ENCODE data around the gene EIF5. TPM values are rescaled to one million over a fixed set of nuclear protein-coding genes. Genes with fewer than 3 reads are reported as not detected.

The EIF5 gene
- total RNA-seq, 4 donors from 2014 or later = 157 to 273 (median 211) TPM

- Histone ChIP-seq H3K4me1 (peaks cover 0 to 9% (median 0%) of the 10 kb centered on the region in 3 donors), H3K4me3 (no peak overlapping the region), H3K27ac (no peak overlapping the region), H3K9me3 (no peaks in the 10 kb centered on the region), H3K36me3 (no peaks in the 10 kb centered on the region), H3K27me3 (peaks cover 0 to 7% (median 0%) of the 10 kb centered on the region in 4 donors)
- TF ChIP-seq POLR2A (IDR thresholded peaks at IDR 0.05) (no peak), CTCF (IDR thresholded peaks at IDR 0.05) (no peak)
- no peak for DNase-seq
- intact Hi-C loops (cut with DNase I) = no loop called here
- 78 to 85% methylated on average over 8 of the region's 8 CpGs for WGBS, 2 donors
Observed at GRCh38 chr14:103313704-103314103, 20.3 kb upstream of the EIF5 start.

- 67 to 68% methylated on average over 7 to 13 of the region's 13 CpGs for WGBS, 2 donors
- H3K36me3 ChIP-seq = no peaks in the 10 kb centered on the region
- peaks cover 0 to 9% (median 0%) of the 10 kb centered on the region in 3 donors for H3K4me1 ChIP-seq
- H3K27ac ChIP-seq = no peak overlapping the region
- peaks cover 0 to 7% (median 0%) of the 10 kb centered on the region in 4 donors for H3K27me3 ChIP-seq
- H3K4me3 ChIP-seq = no peak overlapping the region
- TF ChIP-seq POLR2A (IDR thresholded peaks at IDR 0.05) (no peak), CTCF (IDR thresholded peaks at IDR 0.05) (no peak)
- intact Hi-C loops (cut with DNase I) = no loop called here
- H3K9me3 ChIP-seq = no peaks in the 10 kb centered on the region
- no peak for DNase-seq
Observed at GRCh38 chr14:103314496-103315277, 19.4 kb upstream of the EIF5 start.

DNA sequence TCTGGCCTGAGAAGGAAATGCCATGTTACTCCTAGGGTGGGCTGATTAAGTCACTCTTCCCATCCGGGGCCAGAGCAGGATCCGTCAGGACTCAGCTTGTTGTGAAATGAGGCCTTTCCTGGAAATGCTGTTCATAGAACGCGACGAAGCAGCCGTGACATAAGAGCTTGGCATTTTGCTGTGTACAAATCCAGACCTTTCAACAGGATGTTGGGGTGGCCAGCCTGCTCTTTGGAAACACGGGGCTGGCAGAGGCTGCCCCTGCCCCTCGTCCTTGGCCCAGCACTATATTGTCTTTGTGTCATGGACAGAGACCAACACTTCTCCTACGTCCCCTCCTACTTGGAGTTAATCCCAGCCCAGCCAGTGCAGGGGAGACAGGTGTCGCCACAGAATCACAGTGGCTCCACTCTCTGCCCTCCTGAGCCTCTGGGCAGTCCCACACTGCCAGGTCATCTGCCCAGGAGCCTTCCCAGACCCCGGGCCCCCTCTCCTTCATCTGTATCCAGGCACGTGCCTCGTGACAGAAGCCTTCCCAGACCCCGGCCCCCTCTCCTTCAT lies 18.6 kb upstream of the EIF5 start:
- intact Hi-C loops (cut with DNase I) = no loop called here
- DNase-seq = no peak
- Histone ChIP-seq H3K4me1 (peaks cover 0 to 9% (median 0%) of the 10 kb centered on the region in 3 donors), H3K36me3 (no peaks in the 10 kb centered on the region), H3K27ac (peak overlapping the region in 2 of 4 donors; percentile 39 to 41), H3K4me3 (no peak overlapping the region), H3K9me3 (no peaks in the 10 kb centered on the region), H3K27me3 (peaks cover 0 to 7% (median 0%) of the 10 kb centered on the region in 4 donors)
- TF ChIP-seq CTCF (IDR thresholded peaks at IDR 0.05) = no peak
- no peak for TF ChIP-seq POLR2A (IDR thresholded peaks at IDR 0.05)
- WGBS, 2 donors = 41 to 50% methylated on average over 8 to 13 of the region's 14 CpGs

DNA sequence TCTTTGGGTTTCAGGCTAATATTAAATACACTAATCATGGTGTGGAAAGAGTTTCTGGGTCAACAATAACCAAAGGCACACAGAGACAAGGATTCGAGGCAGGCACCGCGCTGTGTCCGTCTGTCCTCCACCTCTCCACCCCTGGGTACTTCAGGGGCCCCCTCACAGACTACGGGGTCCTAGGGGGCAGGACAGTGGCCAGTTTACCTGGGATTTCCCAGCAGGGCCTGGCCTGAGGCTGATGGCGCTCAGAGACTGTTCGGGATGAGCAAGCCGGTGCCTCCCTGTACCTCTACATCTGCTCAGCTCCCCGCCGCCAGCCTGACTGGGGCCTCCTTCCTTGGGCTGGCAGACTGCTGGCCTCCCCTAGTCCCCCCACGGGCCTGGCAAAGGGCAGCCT lies 18.1 kb upstream of the EIF5 start:
- no peak overlapping the region for H3K4me3 ChIP-seq
- DNase-seq = no peak
- intact Hi-C loops (cut with DNase I) = no loop called here
- peak overlapping the region in 2 of 4 donors; percentile 39 to 41 for H3K27ac ChIP-seq
- WGBS, 2 donors = 86% methylated on average over 7 of the region's 11 CpGs; no CpG with 5 or more reads in 1 of the 2 donors
- H3K27me3 ChIP-seq = peaks cover 0 to 7% (median 0%) of the 10 kb centered on the region in 4 donors
- TF ChIP-seq POLR2A (IDR thresholded peaks at IDR 0.05) (no peak), CTCF (IDR thresholded peaks at IDR 0.05) (no peak)
- peaks cover 0 to 9% (median 0%) of the 10 kb centered on the region in 3 donors for H3K4me1 ChIP-seq
- H3K36me3 ChIP-seq = no peaks in the 10 kb centered on the region
- no peaks in the 10 kb centered on the region for H3K9me3 ChIP-seq

GRCh38 chr14:103316721-103317121 lies 17.3 kb upstream of the EIF5 start:
- H3K36me3 ChIP-seq = no peaks in the 10 kb centered on the region
- H3K27ac ChIP-seq = no peak overlapping the region
- H3K4me1 ChIP-seq = peaks cover 0 to 9% (median 0%) of the 10 kb centered on the region in 3 donors
- H3K9me3 ChIP-seq = no peaks in the 10 kb centered on the region
- 85 to 94% methylated on average over 15 to 16 of the region's 16 CpGs for WGBS, 2 donors
- no peak overlapping the region for H3K4me3 ChIP-seq
- DNase-seq = no peak
- TF ChIP-seq CTCF (IDR thresholded peaks at IDR 0.05) = no peak
- TF ChIP-seq POLR2A (IDR thresholded peaks at IDR 0.05) = no peak
- intact Hi-C loops (cut with DNase I) = no loop called here
- H3K27me3 ChIP-seq = peaks cover 0 to 7% (median 0%) of the 10 kb centered on the region in 4 donors

Measured in esophagus squamous epithelium (tissue), 5 donors.